WERI-Rb-1 (cell line): ENCODE results near the gene DIO1.

Experiments used
- DNase-seq: peaks from one replicate; pipeline ENCODE4 v3.0.0-alpha.2; 2020
- H3K27ac ChIP-seq: fragments of 250-450 bp; sonication (Bioruptor Pico); 2 replicates; pipeline ENCODE4 v1.5.1; 2020; ENCODE audit warnings: mild to moderate bottlenecking, moderate library complexity
- H3K27me3 ChIP-seq: fragments of 250-450 bp; sonication (Bioruptor Pico); 2 replicates; pipeline ENCODE4 v1.5.1; 2021; ENCODE audit warnings: mild to moderate bottlenecking, low read depth, moderate library complexity; ENCODE audit not compliant: insufficient read depth, severe bottlenecking
- H3K36me3 ChIP-seq: fragments of 250-450 bp; sonication (Bioruptor Pico); 2 replicates; pipeline ENCODE4 v1.5.1; 2020; ENCODE audit warnings: mild to moderate bottlenecking, moderate library complexity
- H3K4me3 ChIP-seq: 2 replicates; pipeline ENCODE4 v1.5.1; 2011; ENCODE audit warnings: low read depth, mild to moderate bottlenecking, control low read depth, low read length
- H3K9me3 ChIP-seq: fragments of 250-450 bp; sonication (Bioruptor Pico); 2 replicates; pipeline ENCODE4 v1.5.1; 2021; ENCODE audit warnings: mild to moderate bottlenecking, moderate library complexity; ENCODE audit not compliant: severe bottlenecking
- CTCF ChIP-seq: IDR thresholded peaks from 2 replicates; pipeline ENCODE4 v1.5.1; 2011; ENCODE audit warnings: low read depth, mild to moderate bottlenecking, control low read depth, inconsistent platforms, low read length

DIO1 gene

GRCh38 chr1:53959664-53960250 lies 65.8 kb downstream of the DIO1 start:
- Histone ChIP-seq H3K4me3 (no peak overlapping the region), H3K9me3 (no peaks in the 10 kb centered on the region), H3K27ac (no peak overlapping the region), H3K27me3 (no peaks in the 10 kb centered on the region), H3K36me3 (peaks cover 57% of the 10 kb centered on the region)
- TF ChIP-seq CTCF, result peak; percentile 33; the same call in 1 of the 2 replicates
- no peak for DNase-seq
